Right ventricle myocardium superior (tissue), 1 donor: ENCODE data around the gene MFSD6. TPM values are rescaled to one million over a fixed set of nuclear protein-coding genes. Genes with fewer than 3 reads are reported as not detected.

Experiments used
- ATAC-seq: fragments of 200-7000 bp; cut with Tn5 transposase; one replicate; pipeline ENCODE4 v1.9.1; 2020; ENCODE audit warnings: mild to moderate bottlenecking; ENCODE audit not compliant: poor library complexity
- DNase-seq: peaks from one replicate; pipeline ENCODE4 v3.0.0-alpha.2; 2020
- intact Hi-C: fragments of 100-400 bp; cut with DNase I; formaldehyde crosslinking; loops from one replicate; pipeline ENCODE4 v1.11.2; 2022
- total RNA-seq: library from RNA; stranded (reverse); fragmentation: NEBNext Ultra II Directional; extraction: Animal tissue kit (Norgen Biotek cat#: 25700); gene quantifications from one replicate; pipeline ENCODE4 v1.2.1, GENCODE V29; 2021
- donor health status: DM: no; HTN: yes; CAD: no; lungs with severe emphysema.

The MFSD6 gene
- total RNA-seq, 1 donor from 2014 or later: 21.8 TPM

DNA sequence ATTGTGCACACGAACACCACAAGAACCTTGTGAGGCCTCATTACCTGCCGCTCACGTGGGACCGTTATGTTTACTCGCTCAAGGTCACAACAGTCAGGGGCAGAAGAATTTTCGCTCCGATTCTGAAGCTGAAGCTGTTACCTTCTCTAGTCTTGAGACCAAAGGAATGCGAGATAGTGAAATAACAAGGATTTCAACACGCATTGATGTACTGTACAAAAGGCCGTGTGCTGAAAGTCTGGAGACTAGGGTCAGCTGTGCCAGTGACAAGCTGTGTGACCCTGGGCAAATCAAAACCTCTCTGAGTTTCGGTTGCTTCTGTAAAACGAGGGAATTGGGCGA lies 125.8 kb downstream of the MFSD6 start:
- no peak for ATAC-seq
- DNase-seq: no peak
- intact Hi-C loops: loop anchor here (5.0 kb wide), 1 partner anchor 118 kb away; no protein-coding TSS in a partner anchor

DNA sequence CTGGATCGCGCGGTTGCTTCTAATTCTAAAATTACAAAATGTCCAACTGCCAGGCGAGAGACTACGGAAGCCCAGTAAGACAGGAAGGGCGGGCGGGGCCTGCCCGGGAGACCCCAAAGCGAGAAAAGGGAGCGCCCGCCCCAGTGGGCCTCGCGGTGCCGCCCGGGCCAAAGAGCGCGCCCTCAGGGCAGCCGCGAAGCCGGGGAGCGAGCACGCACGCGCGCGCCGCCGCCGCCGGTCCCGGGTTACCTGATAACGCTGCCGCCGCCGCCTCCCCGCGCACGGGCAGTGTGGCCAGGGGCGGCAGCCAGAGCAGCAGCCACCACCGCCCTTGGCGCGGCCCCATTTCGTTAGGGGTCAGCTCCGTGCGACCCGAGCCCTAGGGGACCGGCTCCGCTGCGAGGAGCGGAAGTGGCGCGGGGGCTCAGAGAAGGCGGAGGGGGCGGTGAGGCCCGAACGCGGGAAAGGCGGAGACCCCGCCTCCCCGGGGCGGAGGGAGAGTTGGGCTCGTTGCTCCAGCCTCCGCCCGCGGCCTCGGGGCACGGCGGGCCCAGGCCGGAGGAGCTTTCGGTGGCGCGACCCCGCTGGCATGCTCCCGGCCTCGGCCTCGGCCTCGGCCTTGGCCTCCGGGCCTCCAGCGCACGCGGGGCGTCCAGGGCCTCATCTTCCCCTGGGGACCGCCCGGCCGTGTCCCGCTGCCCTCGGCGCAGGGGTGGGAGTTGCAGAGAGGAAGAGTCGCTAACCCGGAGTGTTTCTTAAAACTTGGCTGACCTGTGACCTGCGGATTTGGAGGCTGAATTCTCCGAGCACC lies 126.4 kb downstream of the MFSD6 start, which contains the start of gene NEMP2:
TSS of gene NEMP2 (minus strand) at position 413 of the 811 bp plus-strand sequence. CDS start at position 346, 67 bp downstream.
- DNase-seq: peak; percentile 92
- intact Hi-C loops: loop anchor here (5.0 kb wide), 1 partner anchor 118 kb away; no protein-coding TSS in a partner anchor
- ATAC-seq: peak; percentile 97

DNA sequence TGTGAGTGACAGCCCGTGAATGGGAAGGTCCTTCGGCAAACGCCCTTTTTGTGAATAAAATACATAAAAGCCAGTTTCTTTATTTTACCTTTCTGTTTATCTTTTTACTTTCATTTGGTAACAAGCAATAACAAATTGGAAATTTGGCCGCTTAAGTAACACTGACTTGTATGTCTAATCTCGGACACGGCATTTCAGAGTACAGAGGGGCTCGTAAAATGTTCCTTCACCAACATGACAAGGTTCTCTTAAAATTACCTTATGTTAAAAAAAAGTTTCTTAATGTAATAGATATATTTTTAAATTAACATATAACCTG lies 126.9 kb downstream of the MFSD6 start:
- no peak for ATAC-seq
- intact Hi-C loops: no loop called here
- DNase-seq: no peak

DNA sequence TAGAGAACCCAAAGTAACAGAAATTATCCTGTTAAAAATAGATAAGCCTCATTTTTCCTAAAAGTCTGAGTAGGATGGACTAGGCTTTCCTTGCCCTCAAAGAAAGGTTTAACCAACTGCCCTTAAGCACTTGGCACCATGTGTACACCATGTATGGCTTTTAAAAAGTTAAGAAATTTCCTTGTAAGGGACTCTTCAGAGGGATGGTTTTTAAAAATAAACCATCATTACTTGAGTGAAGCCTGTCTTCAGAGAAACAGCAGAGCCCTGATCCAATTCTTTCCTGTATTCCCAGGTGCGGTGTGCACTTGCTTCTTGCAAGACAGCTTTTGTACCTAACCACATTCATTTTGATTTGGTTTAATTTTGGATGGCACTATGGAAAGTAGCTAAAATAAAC lies 127.4 kb downstream of the MFSD6 start:
- DNase-seq: no peak
- intact Hi-C loops: no loop called here
- no peak for ATAC-seq

DNA sequence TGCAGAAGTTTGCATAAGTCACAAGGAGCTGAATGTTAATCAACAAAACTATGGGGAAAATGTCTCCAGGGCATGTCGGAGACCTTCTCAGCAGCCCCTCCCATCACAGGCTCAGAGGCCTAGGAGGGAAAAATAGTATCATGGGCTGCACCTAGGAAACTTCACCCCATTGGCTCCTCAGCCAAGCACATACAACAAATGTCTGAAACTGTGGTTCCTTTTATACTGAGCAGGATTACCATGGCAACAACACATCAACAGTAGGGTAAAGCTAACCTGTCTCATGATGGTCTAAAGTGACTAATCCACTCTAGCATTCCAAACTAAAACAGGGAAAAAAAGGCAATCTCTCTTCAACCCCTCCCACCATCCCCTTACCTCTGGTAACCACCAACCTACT lies 129.6 kb downstream of the MFSD6 start:
- DNase-seq (no peak), ATAC-seq (no peak)
- intact Hi-C loops: no loop called here

DNA sequence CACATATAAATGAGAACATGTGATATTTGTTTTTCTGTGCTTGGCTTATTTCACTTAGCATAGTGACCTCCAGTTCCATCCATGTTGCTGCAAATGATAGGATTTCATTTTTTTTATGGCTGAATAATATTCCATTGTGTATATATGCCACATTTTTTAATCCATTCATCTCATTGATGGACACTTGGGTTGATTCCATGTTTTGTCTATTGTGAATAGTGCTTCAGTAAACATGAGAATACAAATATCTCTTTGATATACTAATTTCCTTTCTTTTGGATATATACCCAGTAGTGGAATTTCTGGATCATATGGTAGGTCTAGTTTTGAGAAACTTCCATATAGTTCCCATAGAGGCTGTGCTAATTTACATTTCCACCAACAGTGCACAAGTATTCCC lies 130.0 kb downstream of the MFSD6 start:
- ATAC-seq: no peak
- intact Hi-C loops: no loop called here
- DNase-seq: no peak

DNA sequence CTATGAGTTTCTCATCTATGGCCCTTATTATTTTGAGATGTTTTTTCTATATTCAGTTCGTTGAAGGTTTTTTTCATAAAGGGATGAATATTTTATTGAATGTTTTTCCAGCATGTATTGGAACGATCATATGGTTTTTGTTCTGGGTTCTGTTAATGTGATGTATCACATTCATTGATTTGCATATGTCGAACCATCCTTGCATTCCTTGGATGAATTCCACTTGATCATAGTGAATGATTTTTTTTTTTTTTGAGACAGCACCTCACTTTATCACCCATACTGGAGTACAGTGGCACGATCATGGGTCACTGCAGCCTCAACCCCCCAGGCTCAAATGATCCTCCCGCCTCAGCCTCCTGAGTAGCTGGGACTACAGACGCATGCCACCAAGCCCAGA lies 131.9 kb downstream of the MFSD6 start:
- intact Hi-C loops: no loop called here
- DNase-seq (no peak), ATAC-seq (no peak)

DNA sequence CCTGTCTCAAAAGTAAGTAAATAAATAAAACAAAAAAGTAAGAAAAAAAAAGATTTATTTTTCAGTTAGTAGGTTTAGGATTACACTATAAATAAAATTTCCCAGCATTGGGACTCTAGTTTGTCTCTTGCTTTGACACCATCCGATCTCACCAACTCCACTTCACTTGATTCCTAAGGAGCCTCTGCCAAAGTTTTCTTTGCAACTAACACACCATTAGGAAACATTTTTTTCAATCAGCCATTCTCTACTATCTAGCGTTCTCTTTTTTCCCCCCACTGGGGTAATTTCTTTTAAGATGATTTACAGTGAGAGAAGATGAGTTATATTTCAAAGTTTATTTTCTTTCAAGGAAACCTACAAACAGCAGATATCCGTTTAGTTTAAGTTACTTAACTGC lies 136.9 kb downstream of the MFSD6 start:
- no peak for DNase-seq
- ATAC-seq: no peak
- intact Hi-C loops: no loop called here

DNA sequence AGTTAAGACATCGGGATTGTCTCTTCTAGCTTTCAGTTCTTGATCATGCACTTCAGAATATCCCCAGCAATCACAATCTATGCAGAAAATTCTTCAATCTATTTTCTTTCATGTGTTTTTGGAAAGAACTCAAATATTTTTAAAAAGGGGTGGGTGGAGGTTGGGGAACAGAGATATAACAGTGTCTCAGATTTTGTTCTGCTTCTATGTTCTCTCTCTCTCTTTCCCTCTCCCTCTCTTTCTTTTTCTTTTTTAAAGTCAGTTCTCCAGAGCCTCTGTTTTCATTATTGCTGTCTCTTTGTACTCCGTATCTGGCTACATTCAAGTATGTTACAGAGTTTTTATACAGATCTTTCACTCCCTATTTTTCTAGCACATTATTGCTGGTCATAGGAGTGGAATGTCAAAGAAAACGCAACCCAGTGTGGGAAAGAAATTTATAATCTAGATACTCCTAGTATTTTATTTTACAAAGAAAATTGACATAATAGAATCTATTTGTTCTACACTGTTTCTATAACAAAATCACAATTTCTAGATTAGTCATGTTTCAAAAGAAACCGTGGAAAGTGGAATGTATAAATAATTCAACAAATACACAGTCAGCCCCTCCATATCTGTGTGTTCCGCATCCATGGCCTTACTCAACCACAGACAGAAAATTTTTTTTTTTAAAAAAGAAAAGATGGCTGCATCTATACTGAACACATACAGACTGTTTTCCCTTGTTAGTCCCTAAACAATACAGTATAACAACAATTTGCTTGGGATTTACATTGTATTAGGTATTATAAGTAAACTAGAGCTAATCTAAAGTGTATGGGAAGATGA lies 137.6 kb downstream of the MFSD6 start:
- intact Hi-C loops: no loop called here
- DNase-seq: no peak
- no peak for ATAC-seq

DNA sequence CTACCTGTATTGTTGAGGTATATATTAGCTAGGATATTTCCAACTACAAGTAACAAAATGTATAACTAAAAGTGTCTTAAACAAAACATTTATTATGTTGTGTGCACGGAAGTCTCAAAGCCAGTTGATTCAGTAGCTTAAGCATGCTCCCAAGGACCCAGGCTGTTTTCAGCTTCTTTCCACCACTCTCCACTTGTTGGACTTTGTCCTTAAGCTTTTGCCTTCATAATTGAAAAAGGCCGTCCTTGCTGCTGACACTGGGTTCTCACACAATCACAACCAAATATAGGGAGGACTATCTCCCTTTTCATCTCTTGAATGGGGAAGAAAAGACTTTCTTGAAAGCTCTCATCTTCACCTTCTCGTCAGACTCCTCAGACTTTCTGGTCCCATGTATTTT lies 138.6 kb downstream of the MFSD6 start:
- ATAC-seq (no peak), DNase-seq (no peak)
- intact Hi-C loops: no loop called here

DNA sequence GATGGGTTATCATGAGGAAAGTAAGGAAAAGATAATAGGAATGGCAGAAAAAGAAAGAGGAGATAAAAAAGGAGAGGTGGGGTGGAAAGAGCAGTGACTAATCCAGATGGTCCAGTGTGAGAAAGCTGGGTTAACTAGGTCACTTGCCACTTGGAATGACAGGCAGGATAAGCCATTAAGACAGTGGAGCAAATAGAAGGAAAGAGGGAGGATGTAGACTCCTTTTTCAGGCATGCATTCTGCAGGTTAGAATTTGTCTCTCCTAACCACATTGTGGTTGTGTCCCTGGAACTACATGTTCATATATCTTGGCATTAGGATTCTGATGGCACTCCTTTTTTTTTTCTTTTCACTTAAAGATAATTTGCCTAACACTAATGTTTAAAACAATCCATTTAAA lies 139.7 kb downstream of the MFSD6 start:
- DNase-seq: no peak
- intact Hi-C loops: no loop called here

DNA sequence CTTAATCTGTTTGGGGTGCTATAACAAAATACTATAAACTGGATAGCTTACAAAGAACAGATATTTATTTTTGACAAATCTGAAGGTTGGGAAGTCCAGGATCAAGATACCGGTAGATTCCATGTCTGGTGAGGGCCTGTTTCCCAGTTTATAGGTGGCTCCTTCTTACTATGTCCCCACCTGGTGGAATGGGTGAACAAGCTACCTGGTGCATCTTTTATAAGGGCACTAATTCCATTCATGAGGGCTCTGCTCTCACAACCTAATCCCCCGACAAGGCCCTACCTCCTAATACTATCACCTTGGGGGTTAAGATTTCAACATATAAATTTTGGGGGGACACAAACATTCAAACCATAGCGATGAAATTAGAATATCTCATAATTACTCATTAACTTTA lies 142.0 kb downstream of the MFSD6 start:
- intact Hi-C loops: no loop called here
- DNase-seq (no peak), ATAC-seq (no peak)

More for the DNA sequence above, 139.7 kb downstream of the MFSD6 start:
- ATAC-seq: no peak

Other genes with a start within 250 kb of the MFSD6 start
- gene HIBCH, start 88.5 kb upstream of the MFSD6 start, total RNA-seq: 22.5 TPM
- gene INPP1, start 64.8 kb upstream of the MFSD6 start, total RNA-seq: 17.6 TPM
- gene NEMP2, start 126.4 kb downstream of the MFSD6 start, total RNA-seq: 1.7 TPM
- 26.9 TPM for gene NAB1, start 240.7 kb downstream of the MFSD6 start, total RNA-seq